Peyer's patch (tissue), 4 donors: ENCODE data around the gene IHH. TPM values are rescaled to one million over a fixed set of nuclear protein-coding genes. Genes with fewer than 3 reads are reported as not detected.

Experiments
- DNase-seq, 3 donors: peaks; one replicate each; pipeline ENCODE4 v3.0.0-alpha.2; 2017 to 2019
- H3K27ac ChIP-seq, 4 donors: fragments of 200-600 bp; sonication (generic); one replicate each; pipeline ENCODE4 v1.5.1; 2016 to 2019
- H3K27me3 ChIP-seq, 2 donors: fragments of 200-600 bp; sonication (generic); one replicate each; pipeline ENCODE4 v1.5.1; 2019
- H3K36me3 ChIP-seq, 3 donors: fragments of 200-600 bp; sonication (generic); one replicate each; pipeline ENCODE4 v1.5.1; 2016 to 2019
- H3K4me1 ChIP-seq, 4 donors: fragments of 200-600 bp; sonication (generic); one replicate each; pipeline ENCODE4 v1.5.1; 2016 to 2019
- H3K4me3 ChIP-seq, 4 donors: fragments of 200-600 bp; sonication (generic); 1 replicate in 3 of 4; 2 replicates in 1 of 4; pipeline ENCODE4 v1.5.1; 2016 to 2019; ENCODE audit warnings: mild to moderate bottlenecking in 1 of 4
- H3K9me3 ChIP-seq, 4 donors: fragments of 200-600 bp; sonication (generic); one replicate each; pipeline ENCODE4 v1.5.1; 2016 to 2019; ENCODE audit warnings: mild to moderate bottlenecking in 1 of 4
- POLR2A ChIP-seq, 2 donors: fragments of 450-650 bp; IDR thresholded peaks; one replicate each; pipeline ENCODE4 v1.5.1; 2017; ENCODE audit warnings: antibody characterized with exemption in 2 of 2, mild to moderate bottlenecking in 2 of 2, moderate library complexity in 2 of 2
- total RNA-seq, 4 donors: library from RNA; depleted of rRNA; stranded (reverse); fragments of >200 nt; gene quantifications; one replicate each; pipeline ENCODE4 v1.1.0, GENCODE V29; 2016
- TF ChIP-seq, protein P1 (sequence below), 6 experiments: fragments of 450-650 bp in 4 of 6; fragments of 200-600 bp in 2 of 6; sonication (generic) in 1 of 6; IDR thresholded peaks; one replicate each; pipeline ENCODE4 v1.5.1; 2017 to 2019; ENCODE audit warnings: antibody characterized with exemption in 6 of 6, mild to moderate bottlenecking in 3 of 6, moderate library complexity in 1 of 6

The IHH gene
- total RNA-seq, 4 donors from 2014 or later: 14.0 to 124 (median 71.1) TPM

DNA sequence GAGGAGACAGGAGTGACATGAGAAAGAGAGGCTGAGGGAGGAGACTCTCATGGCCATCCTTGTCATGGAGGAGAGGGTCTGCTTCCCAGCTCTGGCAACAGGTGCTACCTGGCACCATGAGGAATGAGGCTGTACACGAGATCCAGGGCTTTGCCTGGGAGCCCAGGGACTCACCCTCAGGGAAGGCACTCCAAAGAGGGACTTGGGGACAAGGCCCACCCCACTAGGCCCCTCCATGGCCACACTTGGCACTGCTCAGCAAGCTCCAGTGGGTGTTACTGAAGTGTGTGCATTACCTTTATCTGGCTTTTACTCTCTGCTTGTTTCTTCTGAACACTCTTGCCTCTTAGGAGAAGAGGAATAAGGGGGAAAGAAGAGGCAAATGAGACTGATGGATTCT, 22.1 kb downstream of the IHH start:
- TF ChIP-seq, protein P1, sequence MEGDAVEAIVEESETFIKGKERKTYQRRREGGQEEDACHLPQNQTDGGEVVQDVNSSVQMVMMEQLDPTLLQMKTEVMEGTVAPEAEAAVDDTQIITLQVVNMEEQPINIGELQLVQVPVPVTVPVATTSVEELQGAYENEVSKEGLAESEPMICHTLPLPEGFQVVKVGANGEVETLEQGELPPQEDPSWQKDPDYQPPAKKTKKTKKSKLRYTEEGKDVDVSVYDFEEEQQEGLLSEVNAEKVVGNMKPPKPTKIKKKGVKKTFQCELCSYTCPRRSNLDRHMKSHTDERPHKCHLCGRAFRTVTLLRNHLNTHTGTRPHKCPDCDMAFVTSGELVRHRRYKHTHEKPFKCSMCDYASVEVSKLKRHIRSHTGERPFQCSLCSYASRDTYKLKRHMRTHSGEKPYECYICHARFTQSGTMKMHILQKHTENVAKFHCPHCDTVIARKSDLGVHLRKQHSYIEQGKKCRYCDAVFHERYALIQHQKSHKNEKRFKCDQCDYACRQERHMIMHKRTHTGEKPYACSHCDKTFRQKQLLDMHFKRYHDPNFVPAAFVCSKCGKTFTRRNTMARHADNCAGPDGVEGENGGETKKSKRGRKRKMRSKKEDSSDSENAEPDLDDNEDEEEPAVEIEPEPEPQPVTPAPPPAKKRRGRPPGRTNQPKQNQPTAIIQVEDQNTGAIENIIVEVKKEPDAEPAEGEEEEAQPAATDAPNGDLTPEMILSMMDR (IDR thresholded peaks at IDR 0.05): no peak
- TF ChIP-seq POLR2A (IDR thresholded peaks at IDR 0.05): no peak
- no peaks in the 10 kb centered on the region for H3K27me3 ChIP-seq
- no peak overlapping the region for H3K27ac ChIP-seq
- no peak overlapping the region for H3K4me3 ChIP-seq
- H3K9me3 ChIP-seq: no peaks in the 10 kb centered on the region
- no peaks in the 10 kb centered on the region for H3K36me3 ChIP-seq
- H3K4me1 ChIP-seq: no peaks in the 10 kb centered on the region
- DNase-seq: peak in 1 of 3 donors; percentile 28

DNA sequence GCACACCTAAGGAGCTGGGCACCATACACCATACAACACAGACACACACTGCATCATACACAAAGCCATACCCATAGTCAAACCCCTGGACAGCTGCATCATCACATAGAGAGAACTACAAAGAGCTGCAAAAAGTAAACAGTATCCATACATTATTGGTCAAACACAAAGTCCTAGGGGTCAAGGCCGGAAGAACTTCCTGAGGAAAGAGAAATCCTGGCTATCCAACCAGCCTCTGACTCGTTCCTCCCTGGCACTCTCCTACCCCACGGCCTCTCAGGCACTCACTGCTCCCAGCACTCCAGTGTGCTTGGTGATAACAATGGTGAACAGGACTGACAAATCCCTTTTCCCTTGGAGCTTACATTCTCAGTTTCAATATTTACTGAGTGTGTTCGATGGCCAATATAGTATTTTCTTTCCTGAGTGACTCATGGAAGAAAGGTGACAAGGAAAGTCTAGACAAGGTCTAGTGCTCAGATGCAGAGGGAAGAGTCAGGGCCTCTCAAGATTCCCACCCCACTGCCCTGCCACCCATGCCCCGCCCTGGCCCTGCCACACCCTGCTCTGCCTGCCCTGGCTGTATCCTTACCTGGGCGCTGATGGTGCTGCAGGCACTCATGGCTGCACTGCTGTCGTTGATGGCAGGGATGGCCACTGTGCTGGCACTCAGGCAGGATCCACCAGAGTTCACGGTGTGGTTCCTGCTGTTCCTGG, 22.8 kb downstream of the IHH start:
- Histone ChIP-seq H3K4me3 (no peak overlapping the region), H3K4me1 (no peaks in the 10 kb centered on the region), H3K27ac (no peak overlapping the region), H3K27me3 (no peaks in the 10 kb centered on the region), H3K36me3 (no peaks in the 10 kb centered on the region), H3K9me3 (no peaks in the 10 kb centered on the region)
- peak in 1 of 3 donors; percentile 52 for DNase-seq
- TF ChIP-seq, protein P1 (IDR thresholded peaks at IDR 0.05): no peak
- no peak for TF ChIP-seq POLR2A (IDR thresholded peaks at IDR 0.05)

DNA sequence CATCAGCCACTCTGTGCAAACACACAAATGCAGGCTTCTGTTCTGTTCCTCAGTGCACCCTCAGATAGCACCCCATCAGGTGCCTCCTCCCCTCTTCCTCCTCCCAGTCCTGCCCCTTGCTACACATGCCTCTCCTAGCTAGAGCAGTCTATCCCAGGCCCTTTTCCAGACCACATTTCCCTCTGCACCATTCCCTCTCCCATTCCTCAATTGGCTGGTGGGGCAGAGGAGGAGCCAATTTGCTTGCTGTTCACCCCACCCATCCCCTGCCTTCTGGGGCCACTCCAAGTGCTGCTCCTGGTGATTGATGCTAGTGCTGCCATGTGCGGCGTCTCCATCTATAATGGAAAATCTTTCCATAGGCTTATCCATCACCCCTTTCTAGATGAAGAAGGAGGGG, 24.8 kb downstream of the IHH start:
- TF ChIP-seq, protein P1 (IDR thresholded peaks at IDR 0.05): no peak
- no peak for TF ChIP-seq POLR2A (IDR thresholded peaks at IDR 0.05)
- no peaks in the 10 kb centered on the region for H3K27me3 ChIP-seq

DNA sequence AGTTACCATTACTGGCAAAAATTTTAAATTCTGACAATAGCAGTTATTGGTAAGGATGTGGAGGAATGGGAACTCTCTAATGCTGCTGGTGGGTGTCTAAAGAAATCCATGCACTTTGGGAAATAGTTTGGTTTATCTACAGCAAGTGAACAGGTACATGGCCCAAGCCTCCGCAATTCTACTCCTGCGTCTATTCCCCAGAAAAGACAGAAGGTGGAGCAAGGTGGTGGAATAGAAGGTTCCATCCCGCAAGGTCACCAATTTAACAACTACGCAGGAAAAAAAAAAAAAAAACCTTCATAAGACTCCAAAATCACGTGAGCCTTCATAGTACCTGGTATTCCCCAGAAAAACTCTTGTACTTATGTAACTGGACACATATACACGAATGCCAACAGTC, 25.9 kb downstream of the IHH start:
- H3K4me1 ChIP-seq: no peaks in the 10 kb centered on the region
- H3K4me3 ChIP-seq: no peak overlapping the region
- TF ChIP-seq, protein P1 (IDR thresholded peaks at IDR 0.05): peak in 1 of 6 experiments; percentile 6
- no peak for TF ChIP-seq POLR2A (IDR thresholded peaks at IDR 0.05)
- no peaks in the 10 kb centered on the region for H3K9me3 ChIP-seq
- H3K27ac ChIP-seq: no peak overlapping the region
- no peaks in the 10 kb centered on the region for H3K27me3 ChIP-seq
- no peaks in the 10 kb centered on the region for H3K36me3 ChIP-seq
- no peak for DNase-seq

More for the DNA sequence above, 24.8 kb downstream of the IHH start:
- H3K4me3 ChIP-seq: no peak overlapping the region
- DNase-seq: no peak
- no peaks in the 10 kb centered on the region for H3K9me3 ChIP-seq
- no peaks in the 10 kb centered on the region for H3K36me3 ChIP-seq
- H3K27ac ChIP-seq: no peak overlapping the region
- no peaks in the 10 kb centered on the region for H3K4me1 ChIP-seq

DNA sequence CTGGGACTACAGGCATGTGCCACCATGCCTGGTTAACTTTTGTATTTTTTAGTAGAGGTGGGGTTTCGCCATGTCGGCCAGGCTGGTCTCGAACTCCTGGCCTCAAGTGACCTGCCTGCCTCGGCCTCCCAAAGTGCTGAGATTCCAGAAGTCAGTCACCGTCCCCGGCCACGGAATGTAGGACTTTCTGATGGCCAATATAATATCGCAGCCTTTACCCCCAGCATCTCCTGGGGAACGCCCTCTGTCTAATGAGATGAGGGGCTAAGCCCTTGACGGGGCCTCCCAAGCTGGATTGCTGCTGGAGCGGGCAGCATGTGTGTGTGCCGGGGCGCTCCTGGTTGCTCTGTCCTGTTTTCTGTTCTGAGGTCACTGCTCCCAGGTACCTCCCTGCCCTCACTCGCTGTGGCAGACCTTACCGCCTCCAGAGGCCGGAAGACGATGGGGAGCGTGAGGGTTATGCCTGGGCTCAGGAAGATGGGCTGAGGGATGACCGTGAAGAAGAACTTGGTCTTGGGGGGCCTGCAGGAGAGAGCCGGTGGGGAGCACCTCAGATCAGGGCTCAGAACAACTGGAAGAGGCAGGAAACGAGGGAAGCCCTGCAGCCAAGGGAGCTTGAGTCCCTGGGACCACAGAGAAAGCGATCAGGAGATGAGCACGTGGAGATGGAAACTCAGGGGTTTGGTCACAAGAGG, 28.5 kb downstream of the IHH start:
- no peaks in the 10 kb centered on the region for H3K9me3 ChIP-seq
- no peak overlapping the region for H3K27ac ChIP-seq
- peak in 1 of 3 donors; percentile 29 for DNase-seq
- TF ChIP-seq POLR2A (IDR thresholded peaks at IDR 0.05): no peak
- H3K4me1 ChIP-seq: no peaks in the 10 kb centered on the region
- no peaks in the 10 kb centered on the region for H3K36me3 ChIP-seq
- no peak overlapping the region for H3K4me3 ChIP-seq
- no peaks in the 10 kb centered on the region for H3K27me3 ChIP-seq

DNA sequence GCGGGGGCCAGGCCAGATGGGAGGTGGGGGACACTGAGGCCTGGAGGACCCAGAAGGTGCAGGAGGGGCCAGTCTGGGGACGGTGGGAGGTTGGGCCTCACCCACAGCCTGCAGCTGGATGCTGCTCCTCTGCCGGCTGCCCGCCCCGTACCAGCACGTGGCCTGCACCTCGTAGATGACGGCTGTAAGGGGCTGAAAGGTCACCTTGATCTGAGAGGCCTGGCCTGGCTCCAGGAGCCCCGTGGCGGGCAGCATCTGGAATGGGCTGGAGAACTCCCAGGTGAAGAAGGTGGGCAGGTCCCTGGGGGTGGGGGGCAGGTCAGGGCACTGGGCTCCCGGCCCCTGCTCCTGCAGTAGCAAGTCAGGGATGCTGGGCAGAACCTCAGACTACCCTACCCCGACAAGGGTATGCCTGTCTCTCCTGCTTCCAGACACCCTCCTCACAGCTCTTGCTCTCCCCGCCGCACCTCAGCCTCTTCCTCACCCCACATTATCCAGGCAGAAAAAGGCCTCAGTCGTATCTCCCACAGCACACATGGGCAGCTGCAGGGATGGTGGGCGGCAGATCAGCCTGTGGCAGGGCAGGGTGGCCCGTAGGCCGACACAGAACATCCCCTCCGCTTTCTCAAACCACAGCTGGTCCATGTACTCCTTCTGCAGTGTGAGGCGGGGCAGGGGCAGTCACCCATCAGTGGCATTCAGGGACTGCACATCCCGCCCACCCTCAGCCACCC, 29.5 kb downstream of the IHH start:
- Histone ChIP-seq H3K27ac (no peak overlapping the region), H3K4me1 (no peaks in the 10 kb centered on the region), H3K36me3 (no peaks in the 10 kb centered on the region), H3K9me3 (no peaks in the 10 kb centered on the region), H3K27me3 (no peaks in the 10 kb centered on the region), H3K4me3 (no peak overlapping the region)
- no peak for DNase-seq
- TF ChIP-seq, protein P1 (IDR thresholded peaks at IDR 0.05): no peak
